ENCODE results near the gene SEMA5A.

Gene SEMA5A

GRCh38 chr5:9090381-9091026 lies 455.4 kb downstream of the SEMA5A start:
- no peak for DNase-seq

- no peak for DNase-seq
Observed at GRCh38 chr5:9089893-9090292, 456.0 kb downstream of the SEMA5A start.

- DNase-seq = no peak
Observed at GRCh38 chr5:9082996-9083395, 462.9 kb downstream of the SEMA5A start.

- DNase-seq = no peak
Observed at GRCh38 chr5:9072701-9073100, 473.2 kb downstream of the SEMA5A start.

GRCh38 chr5:9071524-9071923 lies 474.4 kb downstream of the SEMA5A start:
- no peak for DNase-seq

GRCh38 chr5:9071074-9071473 lies 474.8 kb downstream of the SEMA5A start:
- no peak for DNase-seq

GRCh38 chr5:9069650-9070049 lies 476.2 kb downstream of the SEMA5A start:
- DNase-seq = no peak

- no peak for DNase-seq
Observed at GRCh38 chr5:9067154-9067553, 478.7 kb downstream of the SEMA5A start.

- DNase-seq = no peak
Observed at GRCh38 chr5:9066349-9066748, 479.5 kb downstream of the SEMA5A start.

GRCh38 chr5:9063615-9064245 lies 482.1 kb downstream of the SEMA5A start:
- DNase-seq = no peak

GRCh38 chr5:9062873-9063272 lies 483.0 kb downstream of the SEMA5A start:
- DNase-seq = no peak

- no peak for DNase-seq
Observed at GRCh38 chr5:9059920-9060691, 485.8 kb downstream of the SEMA5A start.

- no peak for DNase-seq
Observed at GRCh38 chr5:9058666-9059065, 487.2 kb downstream of the SEMA5A start.

- DNase-seq = no peak
Observed at GRCh38 chr5:9058161-9058560, 487.7 kb downstream of the SEMA5A start.

- DNase-seq = no peak
Observed at GRCh38 chr5:9057406-9058000, 488.4 kb downstream of the SEMA5A start.

- DNase-seq = no peak
Observed at GRCh38 chr5:9056046-9056445, 489.8 kb downstream of the SEMA5A start.

- no peak for DNase-seq
Observed at GRCh38 chr5:9054821-9055589, 490.9 kb downstream of the SEMA5A start.

- DNase-seq = no peak
Observed at GRCh38 chr5:9054322-9054721, 491.6 kb downstream of the SEMA5A start.

GRCh38 chr5:9052421-9052820 lies 493.5 kb downstream of the SEMA5A start:
- no peak for DNase-seq

- DNase-seq = no peak
Observed at GRCh38 chr5:9051779-9052178, 494.1 kb downstream of the SEMA5A start.

GRCh38 chr5:9047932-9048331 lies 497.9 kb downstream of the SEMA5A start:
- DNase-seq = no peak

GRCh38 chr5:9046756-9047481 lies 499.0 kb downstream of the SEMA5A start:
- no peak for DNase-seq
